ENCODE results near the gene TUBGCP6.

DNA sequence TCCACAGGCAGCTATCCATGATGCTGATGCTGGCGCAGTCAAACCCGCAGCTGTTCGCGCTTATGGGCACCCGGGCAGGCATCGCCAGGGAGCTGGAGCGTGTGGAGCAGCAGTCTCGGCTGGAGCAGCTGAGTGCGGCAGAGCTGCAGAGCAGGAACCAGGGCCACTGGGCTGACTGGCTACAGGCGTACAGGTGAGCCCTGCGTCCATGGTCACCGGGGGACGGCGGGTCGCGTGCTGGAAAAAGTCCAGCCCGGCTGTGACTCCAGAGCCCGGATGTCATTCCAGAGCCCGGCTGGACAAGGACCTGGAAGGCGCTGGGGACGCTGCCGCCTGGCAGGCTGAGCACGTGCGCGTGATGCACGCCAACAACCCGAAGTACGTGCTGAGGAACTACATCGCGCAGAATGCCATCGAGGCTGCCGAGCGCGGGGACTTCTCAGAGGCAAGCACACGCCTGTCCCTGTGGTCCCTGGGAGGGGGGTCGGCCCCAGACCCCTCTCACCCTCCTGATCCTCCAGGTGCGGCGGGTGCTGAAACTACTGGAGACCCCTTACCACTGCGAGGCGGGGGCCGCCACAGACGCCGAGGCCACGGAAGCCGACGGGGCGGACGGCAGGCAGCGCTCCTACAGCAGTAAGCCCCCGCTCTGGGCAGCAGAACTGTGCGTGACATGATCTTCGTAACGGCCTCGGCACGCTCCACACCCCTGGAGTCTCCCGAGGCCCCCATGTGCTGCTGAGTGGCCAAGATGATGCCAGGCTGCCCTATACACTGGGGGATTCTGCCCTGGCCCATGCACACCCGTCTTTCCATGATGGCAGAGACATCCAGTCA is 27.9 kb downstream of the TUBGCP6 start:
- TF ChIP-seq, protein P1, sequence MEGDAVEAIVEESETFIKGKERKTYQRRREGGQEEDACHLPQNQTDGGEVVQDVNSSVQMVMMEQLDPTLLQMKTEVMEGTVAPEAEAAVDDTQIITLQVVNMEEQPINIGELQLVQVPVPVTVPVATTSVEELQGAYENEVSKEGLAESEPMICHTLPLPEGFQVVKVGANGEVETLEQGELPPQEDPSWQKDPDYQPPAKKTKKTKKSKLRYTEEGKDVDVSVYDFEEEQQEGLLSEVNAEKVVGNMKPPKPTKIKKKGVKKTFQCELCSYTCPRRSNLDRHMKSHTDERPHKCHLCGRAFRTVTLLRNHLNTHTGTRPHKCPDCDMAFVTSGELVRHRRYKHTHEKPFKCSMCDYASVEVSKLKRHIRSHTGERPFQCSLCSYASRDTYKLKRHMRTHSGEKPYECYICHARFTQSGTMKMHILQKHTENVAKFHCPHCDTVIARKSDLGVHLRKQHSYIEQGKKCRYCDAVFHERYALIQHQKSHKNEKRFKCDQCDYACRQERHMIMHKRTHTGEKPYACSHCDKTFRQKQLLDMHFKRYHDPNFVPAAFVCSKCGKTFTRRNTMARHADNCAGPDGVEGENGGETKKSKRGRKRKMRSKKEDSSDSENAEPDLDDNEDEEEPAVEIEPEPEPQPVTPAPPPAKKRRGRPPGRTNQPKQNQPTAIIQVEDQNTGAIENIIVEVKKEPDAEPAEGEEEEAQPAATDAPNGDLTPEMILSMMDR (IDR thresholded peaks at IDR 0.05), result no peak
- no peak for TF ChIP-seq EZH2phosphoT487 (IDR thresholded peaks at IDR 0.05)
- TF ChIP-seq EZH2 (IDR thresholded peaks at IDR 0.05), result no peak

All from neural progenitor cell (in vitro differentiated cells).